Renal cortex interstitium (tissue), 11 donors: Measurements from ENCODE around the gene GPR107. TPM values are rescaled to one million over a fixed set of nuclear protein-coding genes. Genes with fewer than 3 reads are reported as not detected.
A peak's percentile ranks its signal among the peaks of the same experiment; 100 is the strongest.

Source experiments
- DNase-seq, 11 donors: peaks; one replicate each; pipeline ENCODE4 v3.0.0-alpha.2; 2013; ENCODE audit warnings: low read depth in 9 of 11, low spot score in 4 of 11; ENCODE audit errors: extremely low read depth in 1 of 11
- polyA plus RNA-seq, 3 donors: library from polyadenylated mRNA; unstranded; fragments of 120-200 nt; gene quantifications; one replicate each; pipeline ENCODE4 v1.2.1, GENCODE V29; 2013; ENCODE audit not compliant: insufficient read length in 3 of 3

Gene GPR107
- polyA plus RNA-seq, 3 donors: 56.1 to 57.8 (median 56.2) TPM

GRCh38 chr9:130023144-130023787 is 30.4 kb upstream of the GPR107 start:
- no peak for DNase-seq

- no peak for DNase-seq
Observed at GRCh38 chr9:130023994-130024596, 29.6 kb upstream of the GPR107 start.

GRCh38 chr9:130024597-130024994 is 29.1 kb upstream of the GPR107 start:
- DNase-seq: no peak

- no peak for DNase-seq
Observed at GRCh38 chr9:130026583-130027340, 26.9 kb upstream of the GPR107 start.

- DNase-seq: no peak
Observed at GRCh38 chr9:130027533-130028365, 26.0 kb upstream of the GPR107 start.

- no peak for DNase-seq
Observed at GRCh38 chr9:130028493-130029222, 25.0 kb upstream of the GPR107 start.

- DNase-seq: no peak
Observed at GRCh38 chr9:130029223-130029973, 24.3 kb upstream of the GPR107 start.

- no peak for DNase-seq
Observed at GRCh38 chr9:130030651-130031127, 23.0 kb upstream of the GPR107 start.

- no peak for DNase-seq
Observed at GRCh38 chr9:130034570-130034969, 19.1 kb upstream of the GPR107 start.

GRCh38 chr9:130036099-130036498 is 17.6 kb upstream of the GPR107 start:
- DNase-seq: no peak

GRCh38 chr9:130039528-130040147 is 14.1 kb upstream of the GPR107 start:
- DNase-seq: no peak

GRCh38 chr9:130040984-130041647 is 12.6 kb upstream of the GPR107 start:
- DNase-seq: no peak

- DNase-seq: peak in 2 of 11 donors; percentile 15 to 30
Observed at GRCh38 chr9:130041648-130042405, 11.9 kb upstream of the GPR107 start.

GRCh38 chr9:130042406-130042884 is 11.3 kb upstream of the GPR107 start:
- peak in 2 of 11 donors; percentile 21 to 24 for DNase-seq

- DNase-seq: peak in 9 of 11 donors; percentile 54 to 83 (median 68)
Observed at GRCh38 chr9:130042885-130043653, 10.6 kb upstream of the GPR107 start, which contains the start of gene FNBP1. Gene FNBP1 (minus strand): TSS chr9:130043189. CDS start chr9:130042975, 214 bp downstream.
